Tibial nerve (tissue), 4 donors: Measurements from ENCODE around the gene SLC43A3. TPM values are rescaled to one million over a fixed set of nuclear protein-coding genes. Genes with fewer than 3 reads are reported as not detected.
A peak's percentile ranks its signal among the peaks of the same experiment; 100 is the strongest.

Experiments used
- DNase-seq, 2 donors: peaks; one replicate each; pipeline ENCODE4 v3.0.0-alpha.2; 2019; ENCODE audit warnings: low spot score in 2 of 2
- H3K27ac ChIP-seq, 4 donors: fragments of 200-600 bp; sonication (generic) in 3 of 4; one replicate each; pipeline ENCODE4 v1.5.1; 2017 to 2019; ENCODE audit warnings: mild to moderate bottlenecking in 1 of 4
- H3K27me3 ChIP-seq, 2 donors: fragments of 200-600 bp; sonication (generic) in 1 of 2; one replicate each; pipeline versions ENCODE4 v1.5.1 to v1.6.0; 2017 to 2019
- H3K36me3 ChIP-seq, 3 donors: fragments of 200-600 bp; sonication (generic); one replicate each; pipeline ENCODE4 v1.5.1; 2018 to 2019
- H3K4me1 ChIP-seq, 4 donors: fragments of 200-600 bp; sonication (generic) in 3 of 4; one replicate each; pipeline ENCODE4 v1.5.1; 2017 to 2019
- H3K4me3 ChIP-seq, 4 donors: fragments of 200-600 bp; sonication (generic) in 3 of 4; one replicate each; pipeline ENCODE4 v1.5.1; 2017 to 2019; ENCODE audit warnings: mild to moderate bottlenecking in 1 of 4, moderate library complexity in 1 of 4
- H3K9me3 ChIP-seq, 4 donors: fragments of 200-600 bp; sonication (generic) in 3 of 4; one replicate each; pipeline ENCODE4 v1.5.1; 2017 to 2019
- EP300 ChIP-seq, 2 donors: sonication (generic); formaldehyde crosslinking; IDR thresholded peaks; one replicate each; pipeline ENCODE4 v1.6.1; 2017; ENCODE audit warnings: antibody characterized with exemption in 2 of 2, mild to moderate bottlenecking in 1 of 2
- POLR2A ChIP-seq, 2 donors: fragments of 450-650 bp; IDR thresholded peaks; one replicate each; pipeline ENCODE4 v1.6.1; 2017; ENCODE audit warnings: antibody characterized with exemption in 2 of 2, mild to moderate bottlenecking in 2 of 2, moderate library complexity in 2 of 2
- WGBS, 2 donors: methylation state at CpG; one replicate each; pipeline ENCODE4 v1.1.5; 2018; 5-methylcytosine and 5-hydroxymethylcytosine counted together
- total RNA-seq, 4 donors: library from RNA; depleted of rRNA; stranded (reverse); fragments of >200 nt; gene quantifications; one replicate each; pipeline ENCODE4 v1.1.0, GENCODE V29; 2016
- TF ChIP-seq, protein P1 (sequence below), 5 experiments: fragments of 200-600 bp in 3 of 5; fragments of 450-650 bp in 2 of 5; sonication (generic) in 3 of 5; IDR thresholded peaks; one replicate each; pipeline ENCODE4 v1.5.1; 2016 to 2019; ENCODE audit warnings: antibody characterized with exemption in 5 of 5, mild to moderate bottlenecking in 3 of 5, moderate library complexity in 2 of 5

The SLC43A3 gene
- total RNA-seq, 4 donors from 2014 or later, result 42.2 to 110 (median 94.7) TPM

DNA sequence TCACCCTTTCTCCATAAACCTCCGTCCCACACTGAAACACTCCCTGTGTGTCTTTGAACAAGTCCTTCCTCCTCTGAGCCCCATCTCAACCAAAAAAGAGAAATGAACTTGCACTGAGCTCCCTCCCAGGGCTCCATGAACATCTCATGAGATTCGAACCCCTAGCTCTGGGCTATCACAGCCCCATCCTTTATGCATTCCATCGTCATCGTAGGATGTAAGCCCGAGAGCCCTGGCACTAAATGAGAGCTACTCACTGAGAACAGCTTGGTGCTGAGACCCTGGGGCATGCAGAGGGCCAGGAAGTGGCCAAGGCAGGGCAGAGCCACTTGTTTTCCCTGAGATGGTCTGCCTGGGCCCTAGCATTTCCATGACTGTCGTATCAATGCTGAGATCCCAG is 12.9 kb upstream of the SLC43A3 start:
- 76 to 80% methylated on average over 6 of the region's 6 CpGs for WGBS, 2 donors
- TF ChIP-seq POLR2A (IDR thresholded peaks at IDR 0.05) (no peak), EP300 (IDR thresholded peaks at IDR 0.05) (no peak)
- TF ChIP-seq, protein P1, sequence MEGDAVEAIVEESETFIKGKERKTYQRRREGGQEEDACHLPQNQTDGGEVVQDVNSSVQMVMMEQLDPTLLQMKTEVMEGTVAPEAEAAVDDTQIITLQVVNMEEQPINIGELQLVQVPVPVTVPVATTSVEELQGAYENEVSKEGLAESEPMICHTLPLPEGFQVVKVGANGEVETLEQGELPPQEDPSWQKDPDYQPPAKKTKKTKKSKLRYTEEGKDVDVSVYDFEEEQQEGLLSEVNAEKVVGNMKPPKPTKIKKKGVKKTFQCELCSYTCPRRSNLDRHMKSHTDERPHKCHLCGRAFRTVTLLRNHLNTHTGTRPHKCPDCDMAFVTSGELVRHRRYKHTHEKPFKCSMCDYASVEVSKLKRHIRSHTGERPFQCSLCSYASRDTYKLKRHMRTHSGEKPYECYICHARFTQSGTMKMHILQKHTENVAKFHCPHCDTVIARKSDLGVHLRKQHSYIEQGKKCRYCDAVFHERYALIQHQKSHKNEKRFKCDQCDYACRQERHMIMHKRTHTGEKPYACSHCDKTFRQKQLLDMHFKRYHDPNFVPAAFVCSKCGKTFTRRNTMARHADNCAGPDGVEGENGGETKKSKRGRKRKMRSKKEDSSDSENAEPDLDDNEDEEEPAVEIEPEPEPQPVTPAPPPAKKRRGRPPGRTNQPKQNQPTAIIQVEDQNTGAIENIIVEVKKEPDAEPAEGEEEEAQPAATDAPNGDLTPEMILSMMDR (IDR thresholded peaks at IDR 0.05), result no peak
- no peaks in the 10 kb centered on the region for H3K36me3 ChIP-seq
- peaks cover 0 to 6% (median 0%) of the 10 kb centered on the region in 4 donors for H3K4me1 ChIP-seq
- no peak overlapping the region for H3K4me3 ChIP-seq
- no peaks in the 10 kb centered on the region for H3K9me3 ChIP-seq
- DNase-seq, result no peak
- no peak overlapping the region for H3K27ac ChIP-seq
- no peaks in the 10 kb centered on the region for H3K27me3 ChIP-seq

DNA sequence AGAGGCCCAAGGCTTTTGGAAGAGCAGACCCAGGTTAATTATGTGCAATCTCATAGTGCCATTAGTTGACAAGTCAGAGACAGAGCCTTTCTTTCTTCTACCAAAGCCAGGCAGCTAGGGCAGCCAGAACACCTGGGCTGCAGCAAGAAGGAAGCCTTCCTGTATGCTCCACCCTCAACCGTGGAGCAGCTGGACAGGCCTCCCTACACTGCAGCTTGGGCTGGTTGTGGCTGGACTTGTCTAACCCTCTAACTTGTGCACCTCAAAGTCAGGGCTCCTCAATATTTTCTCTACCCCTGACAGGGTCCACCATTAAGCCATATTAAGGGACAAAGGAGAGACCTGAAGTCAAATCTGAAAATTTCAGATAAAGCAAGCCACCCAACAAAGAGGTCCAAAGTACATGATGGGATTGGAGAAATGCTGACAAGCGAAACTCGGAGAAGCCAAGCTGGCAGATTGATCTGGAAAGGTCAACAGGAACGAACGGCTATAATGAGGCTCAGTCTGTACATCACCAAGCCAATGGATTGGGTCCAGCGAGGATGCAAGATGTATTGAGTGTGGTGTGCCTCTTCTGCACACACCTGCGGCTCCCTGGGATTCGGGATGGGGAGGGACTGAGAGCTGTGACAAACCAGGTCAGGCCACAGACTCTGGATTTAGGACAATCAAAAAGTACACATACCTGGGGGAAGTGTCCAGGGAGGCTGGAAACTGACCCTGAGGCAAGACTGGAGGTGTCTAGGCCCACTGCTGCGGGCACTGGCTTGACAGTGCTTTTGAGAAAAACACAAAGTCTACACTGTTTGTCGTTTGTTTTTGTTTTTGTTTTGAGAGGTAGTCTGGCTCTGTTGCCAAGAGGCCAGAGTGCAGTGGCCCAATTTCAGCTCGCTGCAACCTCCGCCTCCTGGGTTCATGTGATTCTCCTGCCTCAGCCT is 11.7 kb upstream of the SLC43A3 start:
- no peaks in the 10 kb centered on the region for H3K9me3 ChIP-seq
- DNase-seq, result no peak
- H3K27ac ChIP-seq, result no peak overlapping the region
- H3K27me3 ChIP-seq, result no peaks in the 10 kb centered on the region
- no peak overlapping the region for H3K4me3 ChIP-seq
- WGBS, 2 donors, result 84 to 86% methylated on average over 11 to 12 of the region's 12 CpGs
- H3K4me1 ChIP-seq, result peaks cover 0 to 15% (median 0%) of the 10 kb centered on the region in 4 donors
- TF ChIP-seq POLR2A (IDR thresholded peaks at IDR 0.05) (no peak), EP300 (IDR thresholded peaks at IDR 0.05) (no peak)
- TF ChIP-seq, protein P1 (IDR thresholded peaks at IDR 0.05), result no peak
- no peaks in the 10 kb centered on the region for H3K36me3 ChIP-seq

DNA sequence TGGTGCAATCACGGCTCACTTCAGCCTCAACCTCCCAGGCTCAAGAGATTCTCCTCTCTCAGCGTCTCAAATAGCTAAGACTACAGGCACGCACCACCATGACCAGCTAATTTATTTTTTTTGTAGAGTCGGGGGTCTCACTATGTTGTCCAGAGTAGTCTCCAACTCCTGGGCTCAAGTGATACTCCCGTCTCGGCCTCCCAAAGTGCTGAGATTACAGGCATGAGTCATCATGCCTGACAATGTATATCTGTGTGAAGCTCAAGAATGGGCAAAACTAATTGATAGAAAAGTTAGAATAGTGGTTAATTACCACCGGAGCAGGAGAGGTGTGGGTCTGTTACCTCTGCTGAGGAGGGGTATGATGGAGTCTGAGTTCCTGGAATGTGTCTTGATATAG is 9.1 kb upstream of the SLC43A3 start:
- no peaks in the 10 kb centered on the region for H3K9me3 ChIP-seq
- H3K27me3 ChIP-seq, result no peaks in the 10 kb centered on the region
- no peaks in the 10 kb centered on the region for H3K36me3 ChIP-seq
- 84 to 85% methylated on average over 7 of the region's 7 CpGs for WGBS, 2 donors
- TF ChIP-seq EP300 (IDR thresholded peaks at IDR 0.05), result no peak
- TF ChIP-seq POLR2A (IDR thresholded peaks at IDR 0.05), result no peak
- TF ChIP-seq, protein P1 (IDR thresholded peaks at IDR 0.05), result no peak
- DNase-seq, result no peak
- peaks cover 0 to 36% (median 8%) of the 10 kb centered on the region in 4 donors for H3K4me1 ChIP-seq
- H3K4me3 ChIP-seq, result no peak overlapping the region
- no peak overlapping the region for H3K27ac ChIP-seq

DNA sequence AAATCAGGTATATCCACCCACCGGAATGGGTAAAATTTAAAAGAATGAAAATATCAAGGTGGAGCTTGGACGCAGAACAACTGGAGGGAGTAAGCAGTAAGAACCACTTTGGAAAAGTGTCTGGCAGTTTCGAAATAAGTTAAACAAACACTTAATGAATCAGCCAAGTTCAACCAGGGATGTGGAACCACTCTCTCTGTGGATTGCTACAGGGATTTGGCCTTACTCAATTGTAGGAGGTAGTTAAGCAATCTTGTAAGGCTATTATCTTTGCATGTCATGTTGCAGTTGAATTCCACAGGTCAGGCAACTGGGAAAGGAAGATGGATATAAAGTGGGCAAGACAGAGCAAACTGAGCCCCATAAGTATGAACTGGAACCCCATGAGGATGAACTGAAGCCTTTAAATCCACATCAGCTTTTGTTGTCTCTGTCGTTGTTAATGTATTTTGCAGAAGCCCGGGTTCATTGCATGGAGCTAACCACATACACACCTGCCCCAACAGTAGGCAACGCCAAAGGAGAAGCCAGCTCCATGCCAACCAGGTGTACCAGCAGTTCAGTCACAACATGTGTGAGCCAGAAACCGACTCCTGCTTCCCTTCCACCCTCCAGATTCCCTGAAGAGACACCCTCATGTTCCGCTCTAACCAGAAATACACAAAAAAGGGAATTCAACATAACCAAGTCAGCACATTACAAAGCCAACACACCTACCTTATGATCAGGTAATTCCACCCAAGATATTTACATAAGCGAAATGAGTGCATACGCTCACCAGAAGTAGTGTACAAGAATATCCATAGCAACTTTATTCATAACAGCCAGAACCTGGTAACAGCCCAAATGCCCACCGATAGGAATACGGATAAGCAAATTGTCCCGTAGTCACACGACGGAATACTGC is 8.0 kb upstream of the SLC43A3 start:
- Histone ChIP-seq H3K9me3 (no peaks in the 10 kb centered on the region), H3K4me1 (peaks cover 0 to 43% (median 8%) of the 10 kb centered on the region in 4 donors), H3K27ac (peak overlapping the region in 1 of 4 donors; percentile 52), H3K27me3 (no peaks in the 10 kb centered on the region), H3K36me3 (no peaks in the 10 kb centered on the region), H3K4me3 (no peak overlapping the region)
- DNase-seq, result peak in 1 of 2 donors; percentile 64
- TF ChIP-seq, protein P1 (IDR thresholded peaks at IDR 0.05), result no peak
- no peak for TF ChIP-seq POLR2A (IDR thresholded peaks at IDR 0.05)
- TF ChIP-seq EP300 (IDR thresholded peaks at IDR 0.05), result peak; percentile 48 to 94
- WGBS, 2 donors, result 73 to 74% methylated on average over 15 of the region's 15 CpGs
